GM19455 (cell line): Measurements from ENCODE around the gene MACROD2.
A peak's percentile ranks its signal among the peaks of the same experiment; 100 is the strongest.
"Not testable (repeated sequence)": the region's sequence is repeated elsewhere in the genome, so short reads cannot be mapped to it uniquely, and the experiment has no call there.

ENCODE experiments used
- ATAC-seq: cut with Tn5 transposase; IDR thresholded peaks from one replicate; pipeline ENCODE4 v1.9.1; 2021; ENCODE audit not compliant: unreplicated experiment

Gene MACROD2

DNA sequence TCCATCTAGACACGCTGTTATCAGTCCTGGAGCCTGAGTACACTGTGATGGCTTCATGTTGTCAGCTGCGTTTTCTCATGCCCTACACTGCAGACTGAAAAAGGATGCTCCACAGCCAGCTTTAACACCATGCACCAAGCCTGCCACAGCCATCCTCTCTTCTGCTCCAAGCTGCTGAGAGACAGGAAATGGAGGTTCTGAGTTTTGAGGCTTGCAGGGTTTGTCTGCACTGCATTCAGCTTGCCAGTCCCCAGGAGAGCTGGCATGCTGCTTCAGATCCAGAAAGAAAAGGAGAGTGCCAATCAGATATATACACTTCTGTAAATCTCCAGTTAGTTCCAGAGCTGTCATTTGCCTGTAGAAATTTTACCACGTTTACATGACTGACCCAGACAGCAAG lies 892.8 kb downstream of the MACROD2 start:
- ATAC-seq = no peak

DNA sequence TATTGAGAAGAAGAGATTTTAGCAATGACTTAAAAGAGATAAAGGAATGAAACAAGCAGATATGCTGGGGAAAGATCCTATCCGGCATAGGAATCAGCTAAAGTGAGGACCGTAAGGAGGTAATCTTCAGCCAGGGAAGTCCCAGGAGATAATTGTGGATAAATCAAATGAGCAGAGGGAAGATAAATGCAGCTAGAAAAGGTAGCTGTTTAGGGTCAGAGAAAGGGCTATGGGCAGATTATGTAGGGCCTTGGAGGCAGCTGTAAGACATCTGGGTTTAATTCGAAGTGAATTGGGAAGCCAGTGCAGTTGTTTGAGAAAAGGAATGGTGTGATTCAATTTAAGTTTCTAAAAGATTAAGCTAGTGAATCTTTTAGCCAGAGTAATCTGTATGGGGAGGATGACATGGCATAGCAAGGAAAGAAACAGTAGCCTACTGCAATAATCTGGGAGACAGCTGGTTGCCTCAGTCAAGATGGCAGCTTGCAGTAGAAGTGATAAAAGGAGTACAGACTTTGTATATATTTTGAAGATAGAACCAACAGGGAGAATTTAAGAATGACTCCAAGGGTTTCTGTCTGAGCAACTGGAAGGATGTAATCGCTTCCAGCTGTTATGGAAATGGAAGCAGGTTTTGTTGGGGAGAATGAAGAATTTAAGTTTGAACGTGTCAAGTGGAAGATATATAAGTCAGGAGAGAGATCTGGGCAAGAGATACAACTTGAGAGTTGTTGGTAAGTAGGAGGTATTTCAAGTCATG lies 894.4 kb downstream of the MACROD2 start:
- ATAC-seq = no peak

DNA sequence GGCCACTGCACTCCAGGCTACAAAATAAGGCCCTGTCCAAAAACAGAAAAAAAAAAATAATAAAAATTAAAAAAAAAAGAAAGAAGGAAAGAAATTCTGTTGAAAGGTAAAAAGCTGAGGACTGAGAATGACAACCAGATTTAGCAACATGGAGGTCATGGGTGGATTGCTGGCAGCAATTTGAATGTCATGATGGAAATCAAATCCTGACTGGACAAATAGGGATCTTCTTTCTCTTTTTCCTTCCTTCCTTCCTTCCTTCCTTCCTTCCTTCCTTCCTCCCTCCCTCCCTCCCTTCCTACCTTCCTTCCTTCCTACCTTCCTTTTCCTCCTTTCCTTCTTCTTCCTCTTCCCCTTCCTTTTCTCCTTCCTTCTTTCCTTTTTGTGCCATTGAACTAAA lies 895.4 kb downstream of the MACROD2 start:
- ATAC-seq = no peak

DNA sequence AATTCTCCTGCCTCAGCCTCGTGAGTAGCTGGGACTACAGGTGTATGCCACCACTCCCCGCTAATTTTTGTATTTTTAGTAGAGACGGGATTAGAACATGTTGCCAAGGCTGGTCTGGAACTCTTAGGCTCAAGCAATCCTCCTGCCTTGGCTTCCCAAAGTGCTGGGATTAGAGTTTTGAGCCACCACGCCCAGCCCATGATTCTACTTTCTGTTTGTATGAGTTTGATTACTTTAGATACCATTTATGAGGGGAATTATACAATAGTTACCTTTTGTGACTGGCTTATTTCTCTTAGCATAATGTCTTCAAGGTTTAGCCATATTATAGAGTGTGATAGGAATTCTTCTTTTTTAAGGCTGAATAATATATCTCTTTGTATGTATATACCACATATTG lies 897.5 kb downstream of the MACROD2 start:
- ATAC-seq = no peak

DNA sequence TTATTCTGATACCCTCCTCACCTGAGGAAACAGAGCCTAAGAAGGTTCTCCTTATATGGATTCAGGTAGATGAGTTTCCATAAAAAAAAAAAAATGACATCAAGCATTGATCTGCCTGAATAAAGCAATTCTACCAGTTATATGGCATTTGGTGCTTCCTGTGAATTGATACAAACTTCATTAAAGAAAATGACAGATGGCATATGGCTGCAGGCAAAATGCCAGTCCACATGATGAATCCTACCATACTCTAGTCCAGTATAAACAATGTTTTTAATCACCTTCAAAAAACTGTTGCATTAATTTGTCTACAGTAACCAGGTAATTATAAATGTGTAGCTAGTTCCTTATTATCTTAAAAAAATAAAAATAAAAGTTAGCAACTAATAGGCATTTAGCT lies 901.3 kb downstream of the MACROD2 start:
- ATAC-seq = no peak

DNA sequence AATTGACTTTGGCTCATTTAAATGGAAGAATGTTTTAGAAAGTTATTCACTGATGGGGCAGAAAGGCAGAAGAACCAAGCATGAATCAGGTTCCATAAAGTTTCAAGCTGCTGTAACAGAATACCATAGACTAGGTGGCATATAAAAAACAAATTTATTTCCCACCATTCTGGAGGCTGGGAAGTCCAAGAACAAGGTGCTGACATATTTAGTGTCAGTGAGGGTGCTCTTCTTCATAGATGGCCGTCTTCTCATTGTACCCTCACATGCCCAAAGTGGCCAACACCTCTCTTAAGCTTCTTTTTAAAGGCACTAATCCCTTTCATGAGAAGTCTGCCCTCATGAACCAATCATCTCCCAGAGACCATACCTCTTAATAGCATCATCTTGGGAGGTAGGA lies 902.3 kb downstream of the MACROD2 start:
- ATAC-seq = no peak

DNA sequence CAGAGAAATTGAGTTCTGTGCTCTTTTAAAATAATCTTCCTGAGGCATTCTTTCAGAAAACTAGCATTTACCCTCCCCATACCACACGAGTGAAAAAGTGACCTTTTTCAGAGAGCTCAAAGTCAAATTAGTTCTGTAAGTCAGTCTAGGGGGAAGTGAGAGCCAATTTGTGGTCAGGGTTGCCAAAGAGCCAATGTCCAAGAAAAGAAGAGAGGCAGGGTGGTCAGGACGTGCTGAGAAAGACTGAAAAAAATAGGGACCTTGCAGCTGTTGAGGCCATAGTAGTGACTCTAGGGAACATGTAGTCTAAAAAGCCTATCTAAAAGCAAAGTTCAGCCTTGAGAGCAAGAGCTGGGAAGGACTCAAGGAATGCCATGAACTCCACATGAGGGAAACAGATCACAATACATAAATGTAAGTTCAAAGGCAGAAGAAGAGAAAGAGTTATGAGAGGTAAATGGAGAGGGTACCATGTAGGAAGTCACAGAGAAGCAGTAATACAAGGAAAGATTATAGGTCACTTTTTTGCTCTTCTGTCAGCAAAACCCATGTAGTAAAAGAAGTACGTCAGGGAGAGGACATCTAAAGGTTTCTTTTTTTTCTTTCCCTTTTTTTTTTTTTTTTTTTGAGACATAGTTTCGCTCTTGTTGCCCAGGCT lies 907.2 kb downstream of the MACROD2 start:
- ATAC-seq = peak; percentile 91

DNA sequence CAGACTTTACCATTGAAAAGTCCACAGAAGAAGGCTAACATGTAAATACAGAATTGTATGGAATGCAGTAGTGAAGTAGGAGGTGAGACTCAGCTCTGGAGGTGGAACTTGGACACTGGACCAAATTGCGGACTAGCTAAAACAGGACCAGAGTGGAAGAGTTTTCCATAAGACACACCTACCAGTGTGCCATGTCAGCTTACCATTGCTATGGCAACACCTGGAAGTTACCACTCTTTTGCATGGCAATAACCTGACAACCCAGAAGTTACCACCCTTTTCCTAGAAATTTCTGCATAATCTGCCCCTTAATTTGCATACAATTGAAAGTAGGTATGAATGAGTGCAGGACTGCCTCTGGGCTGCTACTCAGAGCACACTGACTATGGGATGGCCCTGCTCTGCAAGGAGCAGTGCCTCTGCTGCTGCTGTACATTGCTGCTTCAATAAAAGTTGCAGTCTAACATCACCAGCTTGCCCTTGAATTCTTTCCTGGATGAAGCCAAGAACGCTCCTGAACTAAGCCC lies 911.7 kb downstream of the MACROD2 start:
- ATAC-seq = no peak

DNA sequence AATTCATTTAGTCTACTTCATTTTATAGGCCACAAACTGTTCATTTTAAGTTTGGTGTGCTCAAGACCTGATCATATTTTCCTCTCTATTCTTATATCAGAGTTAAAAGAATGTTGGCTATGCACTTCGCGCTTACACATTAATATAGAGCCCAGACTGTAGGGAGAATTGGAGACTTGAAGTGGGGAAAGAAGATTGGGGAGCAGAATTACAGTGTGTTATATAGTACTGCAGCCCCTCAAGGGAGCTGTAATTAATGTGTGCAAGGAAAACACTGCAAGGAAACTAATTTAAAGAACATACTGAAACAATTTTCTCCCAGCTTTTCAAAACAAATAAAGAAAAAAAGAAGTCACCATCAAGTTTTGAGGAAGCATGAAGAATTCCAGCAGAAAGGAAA lies 914.8 kb downstream of the MACROD2 start:
- ATAC-seq = no peak

DNA sequence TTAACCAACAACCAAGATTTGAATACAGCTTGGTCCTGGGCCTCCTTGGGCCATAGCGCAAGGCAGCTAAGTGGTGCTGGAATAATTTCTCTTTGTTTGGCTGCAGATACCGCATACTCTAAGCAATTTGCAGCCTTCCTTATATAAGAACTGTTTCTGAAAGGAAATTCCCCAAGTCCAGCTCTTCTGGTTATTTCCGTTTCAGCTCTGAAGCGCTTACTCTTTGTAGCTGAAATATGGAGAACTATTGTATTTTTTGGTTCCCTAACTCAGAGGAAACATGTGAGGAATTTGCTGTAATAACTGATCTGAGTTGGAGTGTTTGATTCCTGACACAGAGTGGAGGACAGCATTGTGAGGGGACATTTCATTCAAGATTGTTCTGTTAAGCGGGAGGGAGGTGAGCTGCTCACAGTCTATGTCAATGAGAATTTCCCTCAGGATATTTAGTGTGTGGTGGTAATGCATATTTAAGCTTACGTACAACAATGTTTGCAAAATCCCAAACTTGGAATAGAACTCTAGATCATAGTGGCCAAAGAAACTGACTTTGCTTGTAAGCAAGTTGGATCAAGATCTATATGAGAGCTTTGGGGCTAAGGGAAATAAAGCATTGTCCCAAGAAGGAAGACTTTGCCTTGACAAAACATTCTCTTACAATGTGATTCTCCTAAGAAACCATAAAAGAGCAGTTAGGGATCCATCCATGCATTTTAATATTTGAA lies 918.7 kb downstream of the MACROD2 start:
- no peak for ATAC-seq

DNA sequence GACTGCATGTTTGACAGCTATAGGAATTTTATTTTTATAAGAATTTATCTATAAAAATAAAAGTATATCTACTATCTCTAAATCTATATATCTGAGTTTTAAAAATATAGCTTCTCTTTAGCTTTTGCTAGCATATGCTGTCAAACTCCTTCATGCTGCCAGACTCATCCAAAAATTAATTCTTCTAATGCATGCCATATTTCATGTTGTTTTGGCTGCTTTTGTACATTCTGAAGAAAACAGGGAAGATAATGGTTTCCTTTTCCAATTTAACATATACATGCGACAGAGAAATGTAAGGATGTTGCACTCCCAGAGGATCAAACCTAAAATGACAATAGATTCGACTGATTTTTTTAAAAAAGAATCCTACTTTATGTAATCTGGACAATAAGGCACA lies 919.3 kb downstream of the MACROD2 start:
- ATAC-seq = no peak

DNA sequence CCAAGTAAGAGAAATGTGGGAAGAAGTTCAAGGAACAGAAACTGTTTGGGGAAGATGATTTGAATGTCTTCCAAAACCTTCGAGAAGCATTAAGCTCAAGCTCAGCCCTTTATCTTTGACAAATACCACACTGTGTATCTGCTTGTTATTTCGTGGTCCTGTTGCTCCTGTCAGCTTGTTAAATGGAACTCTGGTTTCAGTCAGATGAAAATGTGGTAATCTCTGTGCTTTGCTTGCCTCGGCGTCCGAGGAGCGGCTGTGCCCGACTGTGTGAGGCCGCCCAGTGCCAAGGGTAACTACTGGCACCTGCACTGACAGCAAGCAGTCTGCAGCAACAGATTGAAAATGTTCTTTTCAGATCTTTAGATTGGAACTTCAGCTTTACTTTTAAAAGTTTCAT lies 920.0 kb downstream of the MACROD2 start:
- no peak for ATAC-seq

DNA sequence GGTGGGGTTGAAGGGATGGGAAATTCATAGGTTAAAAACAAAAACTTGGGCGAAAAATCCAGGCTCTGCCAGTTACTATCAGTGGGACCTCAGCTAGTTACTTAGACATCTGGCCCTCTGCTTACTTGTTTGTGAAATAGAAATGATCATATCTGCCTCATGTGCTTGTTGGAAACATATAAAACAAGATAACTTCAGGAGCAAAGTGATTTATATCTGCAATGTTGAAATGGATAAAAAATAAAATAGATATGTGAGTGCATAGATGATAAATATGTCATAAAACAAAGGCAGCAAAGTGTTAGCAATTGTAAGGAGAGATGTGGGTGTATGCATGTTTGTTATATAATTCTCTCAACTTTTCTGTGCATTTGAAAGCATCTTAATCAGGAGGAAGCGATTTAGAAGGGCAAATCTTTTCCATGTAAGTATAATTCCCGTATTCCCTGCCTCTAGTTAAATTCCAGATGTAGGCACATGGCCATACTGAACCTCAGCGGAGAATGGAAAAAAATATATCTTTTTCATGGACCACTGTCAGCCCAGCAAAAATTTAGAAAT lies 921.1 kb downstream of the MACROD2 start:
- ATAC-seq = no peak

DNA sequence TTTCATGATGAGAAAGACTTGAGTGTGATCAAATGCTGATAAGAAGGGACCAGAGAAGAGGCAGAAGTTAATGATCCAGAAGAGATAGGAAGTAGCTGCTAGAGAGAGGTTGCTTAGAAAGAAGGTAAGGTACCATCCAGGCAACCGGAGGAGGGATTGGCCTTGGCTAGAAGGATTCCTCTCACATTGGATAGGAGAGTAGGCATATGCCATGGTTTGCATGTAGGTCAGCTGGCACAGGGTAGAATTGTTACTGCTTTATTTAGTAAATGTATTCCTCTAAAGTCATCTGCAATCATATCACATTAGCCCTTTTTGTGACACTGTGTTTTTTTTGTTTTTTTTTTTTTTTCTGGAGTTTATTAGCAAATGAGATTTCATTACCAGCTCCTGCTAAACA lies 923.0 kb downstream of the MACROD2 start:
- no peak for ATAC-seq

DNA sequence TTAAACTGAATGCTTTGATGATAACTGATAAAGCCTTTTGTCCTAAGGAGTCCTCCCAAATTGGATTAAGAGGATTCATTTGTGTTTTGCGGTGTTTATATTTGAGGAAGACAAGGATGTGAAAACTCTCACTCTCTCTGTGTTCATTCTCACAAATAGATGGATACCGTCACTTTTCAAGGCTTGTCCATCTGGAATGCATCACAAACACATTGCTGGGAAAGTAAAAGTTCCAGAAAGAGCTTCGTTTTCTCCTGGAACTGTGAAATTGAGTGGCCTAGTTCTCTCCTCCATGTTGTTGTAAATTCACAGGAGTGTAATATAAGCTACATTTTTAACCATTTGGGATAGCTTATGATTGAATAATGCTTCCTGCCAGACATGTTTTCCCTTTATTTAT lies 923.7 kb downstream of the MACROD2 start:
- ATAC-seq = no peak

DNA sequence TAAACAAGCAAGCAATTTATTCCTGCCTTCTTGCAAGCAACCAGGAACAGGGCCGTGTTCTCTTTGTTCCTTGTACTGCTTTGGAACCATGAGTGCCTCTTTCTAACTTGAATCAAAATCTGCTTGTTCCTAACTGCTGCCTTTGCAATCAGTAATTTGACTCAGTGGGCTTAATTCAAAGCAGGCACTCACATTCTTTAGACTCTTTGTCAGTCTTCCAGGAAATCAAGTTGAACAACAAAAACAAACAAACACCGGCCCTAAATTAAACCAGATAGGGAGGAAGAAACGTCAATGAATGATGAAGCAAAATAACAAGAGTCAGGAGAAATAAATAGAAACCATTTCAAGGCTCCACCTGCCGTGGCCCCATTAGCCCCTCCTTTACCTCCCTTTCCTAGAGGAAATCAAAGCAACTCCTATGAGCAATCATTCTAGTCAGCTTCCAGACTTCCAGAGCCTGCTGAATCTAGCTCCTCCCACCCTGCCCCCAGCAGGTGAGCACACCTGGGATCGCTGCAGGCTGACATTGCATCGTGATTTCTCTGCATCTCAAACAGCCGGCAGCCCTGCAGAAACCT lies 924.3 kb downstream of the MACROD2 start:
- no peak for ATAC-seq

DNA sequence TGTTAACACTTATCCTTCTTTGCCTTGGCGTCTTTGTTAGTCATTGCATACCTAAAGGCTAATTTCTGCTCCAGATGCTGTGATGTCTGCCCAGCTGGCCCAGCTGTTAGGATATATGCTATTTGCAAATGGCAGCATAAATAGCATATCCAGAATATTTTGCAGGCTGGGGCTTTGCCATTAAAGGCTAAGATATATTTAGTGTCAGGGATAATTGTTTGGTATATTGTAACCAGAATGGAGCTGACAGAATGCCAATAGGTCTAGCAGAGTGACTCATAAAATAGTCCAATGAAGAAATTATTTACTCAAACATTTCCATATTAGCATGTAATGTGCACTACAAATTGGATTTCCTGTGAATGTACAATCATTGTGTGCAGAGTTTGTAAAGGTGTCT lies 926.2 kb downstream of the MACROD2 start:
- ATAC-seq = no peak

DNA sequence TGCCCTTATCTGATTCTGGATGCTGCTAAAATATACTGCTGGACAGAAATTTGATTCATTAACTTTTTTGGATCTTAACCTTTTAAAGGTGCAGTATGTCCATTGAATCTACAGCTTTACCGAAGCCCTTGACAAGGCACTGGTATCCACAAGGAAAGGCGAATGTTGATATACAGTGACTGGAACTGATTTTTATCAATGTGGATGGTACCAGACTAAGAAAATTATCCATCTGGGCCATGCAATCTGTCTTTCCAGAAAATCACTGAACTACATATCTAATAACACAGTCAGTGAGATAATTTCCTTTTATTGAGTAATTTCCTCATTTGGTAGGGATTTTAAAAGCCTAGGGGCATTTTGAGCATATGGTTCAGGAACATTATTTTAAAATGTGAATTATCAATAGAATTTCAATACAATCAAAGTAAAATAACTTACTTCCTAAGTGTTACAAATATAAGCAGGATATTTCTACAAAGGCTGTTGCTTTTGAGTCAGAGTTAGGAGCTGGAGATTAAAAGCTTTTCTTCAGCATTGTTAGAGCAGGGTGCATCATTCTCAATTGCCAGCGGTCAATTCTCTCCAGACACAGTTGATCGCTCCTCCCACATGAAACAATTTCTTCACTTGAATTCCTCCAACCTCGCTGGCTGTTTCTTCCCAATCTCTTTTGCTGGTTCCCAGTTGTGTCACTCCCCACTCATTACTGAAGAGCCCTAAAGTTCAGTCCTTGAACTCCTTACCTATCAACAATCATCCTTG lies 927.4 kb downstream of the MACROD2 start:
- ATAC-seq = no peak

DNA sequence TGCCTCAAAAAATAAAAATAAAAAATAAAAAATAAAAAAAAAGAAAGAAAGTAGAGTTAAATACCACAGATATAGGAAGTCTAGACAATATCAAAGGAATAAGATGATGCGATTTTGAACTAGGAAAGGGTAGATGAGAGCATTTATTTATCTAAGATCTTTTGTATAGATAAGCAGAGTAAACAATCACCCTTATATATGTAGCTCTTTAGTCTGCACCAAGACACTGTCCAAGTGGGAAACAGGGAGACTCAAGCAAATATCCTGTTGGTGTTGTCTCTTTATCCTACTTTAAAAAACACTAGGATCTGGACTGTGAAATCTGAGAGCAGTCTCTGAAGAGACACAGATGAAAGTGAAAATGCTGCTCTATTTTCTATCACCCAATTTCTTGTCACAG lies 929.1 kb downstream of the MACROD2 start:
- ATAC-seq = no peak

DNA sequence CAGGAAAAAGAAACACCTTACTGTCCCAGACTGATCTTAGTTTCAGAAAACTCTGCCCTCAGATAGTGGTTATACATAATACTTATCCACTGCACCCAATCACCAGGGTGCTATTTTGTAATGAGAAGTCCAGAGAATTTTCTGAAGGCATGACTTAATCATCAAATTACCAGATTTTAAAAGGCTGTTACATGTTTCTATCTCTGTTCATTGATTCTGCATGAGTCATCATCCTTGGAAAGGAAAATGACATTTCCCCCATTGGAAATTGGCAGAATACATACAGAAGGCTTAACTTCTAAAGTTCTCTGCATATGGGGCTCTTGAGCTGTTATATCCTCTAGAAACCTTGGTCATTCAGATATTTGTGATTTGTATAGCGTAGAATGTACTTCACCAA lies 930.0 kb downstream of the MACROD2 start:
- ATAC-seq = no peak

DNA sequence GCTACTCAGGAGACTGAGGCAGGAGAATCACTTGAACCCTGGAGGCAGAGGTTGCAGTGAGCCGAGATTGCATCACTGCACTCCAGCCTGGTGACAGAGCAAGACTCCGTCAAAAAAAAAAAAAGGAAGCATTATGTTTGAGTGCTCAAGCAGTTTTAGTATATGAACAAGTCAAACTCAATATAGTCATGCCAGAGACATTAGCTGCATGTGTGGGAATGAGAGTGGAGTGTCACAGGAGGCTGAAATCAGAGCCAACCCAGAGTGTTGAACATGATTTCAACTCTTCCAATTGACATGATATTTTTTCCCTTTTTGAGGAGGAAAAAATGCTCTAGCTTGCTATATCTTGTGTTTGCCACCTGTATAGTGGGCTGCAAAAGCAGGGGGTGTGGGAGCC lies 931.1 kb downstream of the MACROD2 start:
- ATAC-seq = not testable (repeated sequence)
